HG03135 (cell line): Measurements from ENCODE around the gene HES3.

Source experiments
- ATAC-seq: cut with Tn5 transposase; IDR thresholded peaks from one replicate; pipeline ENCODE4 v1.9.1; 2021; ENCODE audit warnings: mild to moderate bottlenecking, moderate library complexity; ENCODE audit not compliant: unreplicated experiment

The HES3 gene

DNA sequence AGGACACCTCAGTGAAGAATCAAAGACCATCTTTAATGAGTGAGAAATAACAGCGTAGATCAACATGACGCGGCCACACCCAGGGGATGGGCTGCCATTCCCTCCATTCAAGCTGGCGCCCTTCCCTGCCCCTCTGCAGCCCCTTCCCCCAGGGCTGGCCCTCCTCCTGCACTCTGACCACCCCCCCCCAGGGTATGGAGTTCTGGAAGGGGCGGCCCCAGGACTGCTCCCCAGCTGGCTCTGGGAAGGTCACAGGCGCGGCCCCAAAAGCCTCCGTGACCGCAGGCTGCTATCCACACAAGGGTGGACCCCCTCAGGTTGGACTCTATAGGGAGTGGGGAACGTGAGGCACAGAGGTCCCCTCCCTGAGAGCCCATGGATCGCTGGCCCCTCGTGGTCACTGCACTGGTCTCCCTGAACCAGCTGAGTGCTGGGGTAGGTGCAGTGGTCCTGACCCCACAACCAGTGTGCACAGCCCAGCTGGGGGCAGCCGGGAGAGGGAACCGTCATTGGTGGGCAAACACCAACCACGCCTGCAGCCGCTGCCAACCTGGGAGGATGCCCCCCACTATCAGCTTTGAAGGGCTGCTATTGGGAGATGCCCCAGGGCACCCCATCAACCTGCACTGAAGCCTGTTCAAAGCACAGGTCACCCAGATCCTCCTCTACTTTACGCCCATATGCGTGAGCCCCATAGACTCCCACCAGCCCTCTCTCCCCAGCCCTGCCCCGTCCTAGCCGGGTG, 33.0 kb downstream of the HES3 start:
- ATAC-seq, result no peak

- ATAC-seq, result no peak
These were observed 34.3 kb downstream of the HES3 start for GRCh38 chr1:6278263-6278662.

DNA sequence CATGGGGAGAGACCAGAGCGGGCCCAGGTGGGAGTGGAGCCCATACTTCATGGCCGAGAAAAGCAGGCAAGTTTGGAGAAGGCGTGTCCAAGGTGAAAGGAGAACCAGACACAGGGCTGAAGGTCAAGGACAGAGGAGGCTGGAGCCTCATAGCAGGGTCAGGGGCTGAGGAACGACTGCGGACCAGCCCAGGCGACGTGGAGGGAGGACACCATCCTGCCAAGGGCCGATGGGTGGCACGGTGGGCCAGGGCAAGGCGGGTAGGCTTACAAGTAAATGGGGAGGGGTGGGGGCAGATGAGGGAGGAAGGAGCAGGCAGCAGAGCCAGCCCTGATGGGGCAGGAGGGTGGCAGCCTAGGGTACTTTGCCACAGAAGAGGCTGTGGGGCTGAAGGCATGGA, 35.1 kb downstream of the HES3 start:
- ATAC-seq, result no peak

GRCh38 chr1:6279613-6280383, 35.8 kb downstream of the HES3 start:
- no peak for ATAC-seq

GRCh38 chr1:6280761-6281451, 36.9 kb downstream of the HES3 start:
- no peak for ATAC-seq

DNA sequence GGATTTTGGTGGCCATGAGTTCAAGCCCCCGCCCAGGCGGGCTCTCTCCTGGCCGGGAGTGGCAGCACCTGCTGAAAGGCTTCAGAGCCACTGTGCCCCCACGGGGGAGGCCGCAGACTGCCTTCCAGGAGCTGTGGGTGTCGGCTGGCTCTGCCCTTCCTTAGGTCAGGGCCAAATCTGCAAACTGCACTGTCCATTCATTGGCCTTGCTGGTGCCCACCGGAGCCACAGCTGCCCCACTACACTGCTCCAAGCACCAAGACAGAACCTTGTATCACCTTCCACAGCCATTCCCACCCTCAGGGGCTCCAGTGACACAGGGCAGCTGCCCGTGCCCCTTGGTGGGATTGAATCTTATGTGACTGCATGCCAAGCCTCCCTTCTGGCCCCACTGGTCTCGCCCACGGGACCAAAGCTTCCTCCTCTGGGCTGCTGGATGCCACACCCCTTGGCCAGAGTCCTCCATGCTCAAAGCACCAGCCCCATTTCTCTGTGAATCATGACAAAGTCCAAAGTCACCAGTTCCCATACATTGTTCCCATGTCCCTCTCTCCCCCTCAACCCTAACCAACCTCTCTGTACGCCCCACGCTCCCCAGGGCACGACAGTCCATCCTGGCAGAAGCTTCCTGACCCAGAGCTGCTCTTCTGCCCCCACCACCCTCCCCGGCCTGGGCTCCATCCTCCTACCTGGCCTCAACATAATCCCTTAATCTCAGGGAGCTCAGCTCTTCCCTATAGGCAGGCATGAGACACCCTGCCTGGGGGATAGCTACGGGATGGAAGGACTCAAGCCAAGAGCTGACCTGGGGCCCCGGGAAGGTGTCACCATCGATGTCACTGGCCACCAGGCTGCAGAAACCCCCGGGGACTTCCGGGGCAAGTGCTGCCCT, 37.8 kb downstream of the HES3 start:
- ATAC-seq, result no peak

DNA sequence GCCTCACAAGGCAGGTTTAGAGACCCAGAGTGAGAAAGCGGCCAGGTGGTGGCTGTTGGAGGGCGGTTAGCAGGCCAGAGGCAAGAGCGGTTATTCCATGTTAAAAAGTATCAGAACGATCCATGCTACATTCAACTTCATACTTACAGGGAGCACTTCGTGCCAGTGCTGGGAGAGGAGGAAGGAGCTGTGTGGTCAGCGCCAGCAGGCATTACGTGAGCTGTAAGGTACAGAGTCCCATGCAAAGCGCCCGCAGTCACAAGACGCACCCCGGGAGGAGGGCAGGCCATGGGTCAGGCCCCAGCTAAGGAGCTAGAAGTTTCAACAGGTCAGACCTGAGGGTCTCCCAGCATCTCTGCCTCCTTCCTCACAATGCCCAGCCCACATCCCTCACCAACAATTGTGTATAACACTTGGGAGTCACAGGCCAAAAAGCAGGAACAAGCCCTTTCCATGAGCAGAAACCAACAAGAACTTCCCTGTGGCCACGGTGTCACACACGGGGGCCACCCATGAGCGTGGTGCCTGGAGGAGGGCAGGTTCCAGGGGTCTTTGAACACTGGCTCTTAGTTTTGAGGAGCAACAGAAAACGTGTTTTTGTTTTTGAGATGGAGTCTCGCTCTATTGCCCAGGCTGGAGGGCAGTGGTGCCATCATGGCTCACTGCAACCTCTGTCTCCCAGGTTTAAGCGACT, 38.7 kb downstream of the HES3 start:
- no peak for ATAC-seq

DNA sequence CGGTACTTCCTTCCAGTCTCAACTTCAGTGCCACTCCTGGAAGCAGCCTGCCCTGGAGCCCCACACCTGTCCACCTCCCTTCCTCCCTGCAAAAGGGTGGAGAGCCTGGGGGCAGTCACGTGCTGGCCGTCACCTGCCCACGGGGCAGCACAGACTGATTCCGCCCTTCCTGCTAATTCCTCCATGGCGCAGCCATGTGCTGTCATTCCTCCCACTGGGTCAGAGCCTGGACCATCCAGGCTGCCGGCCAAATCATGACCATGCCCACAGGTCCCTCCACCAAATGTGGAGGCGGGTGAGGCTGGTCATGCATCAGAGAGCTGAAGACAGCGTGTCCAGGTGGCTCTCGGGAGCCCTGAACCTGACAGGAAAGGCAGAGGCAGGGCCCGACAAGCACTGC, 41.4 kb downstream of the HES3 start:
- no peak for ATAC-seq

GRCh38 chr1:6286266-6286665, 42.3 kb downstream of the HES3 start:
- ATAC-seq, result no peak

GRCh38 chr1:6287029-6287428, 43.0 kb downstream of the HES3 start:
- ATAC-seq, result no peak

DNA sequence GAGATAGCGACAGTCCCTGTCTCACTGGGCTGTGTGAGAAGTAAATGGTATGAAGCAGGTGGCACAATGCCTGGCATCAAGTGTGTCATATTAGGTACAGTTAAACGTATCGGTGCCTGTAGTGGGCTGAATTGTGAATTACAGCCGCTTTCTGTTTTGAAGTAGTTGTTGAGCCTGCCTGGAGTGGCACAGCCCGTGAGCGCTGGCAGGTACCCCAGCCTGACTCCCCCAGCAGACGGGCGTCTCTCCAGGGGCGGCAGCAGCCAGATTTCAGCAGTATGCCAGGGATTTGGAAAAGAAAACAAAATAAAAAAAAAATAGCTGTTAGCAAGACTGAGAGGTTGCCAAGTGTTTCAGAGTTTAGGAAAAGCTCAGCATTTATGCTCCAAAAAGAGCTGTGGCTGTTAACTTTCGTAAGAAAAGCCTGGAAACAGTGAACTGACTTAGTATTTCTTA, 43.5 kb downstream of the HES3 start:
- no peak for ATAC-seq

DNA sequence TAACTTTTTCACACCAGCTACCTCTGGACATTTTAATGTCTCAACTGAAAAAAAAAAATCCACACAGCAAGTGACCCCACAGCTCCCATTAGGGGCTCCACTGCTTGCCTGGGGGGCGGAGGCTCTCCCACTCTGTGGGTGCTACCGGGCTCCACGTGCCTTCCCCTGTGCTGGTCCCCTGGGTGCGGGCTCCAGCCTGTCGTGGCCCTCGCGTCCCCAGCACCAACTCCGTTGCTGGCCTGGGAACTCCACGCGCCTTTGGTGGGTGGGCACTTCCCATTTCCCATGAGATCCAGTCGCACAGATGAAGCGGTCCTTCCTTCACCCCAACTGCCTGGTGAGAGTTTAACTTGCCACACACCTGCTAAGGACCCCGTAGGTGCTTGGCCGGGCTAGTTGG, 44.0 kb downstream of the HES3 start:
- ATAC-seq, result no peak

- ATAC-seq, result no peak
These were observed 44.7 kb downstream of the HES3 start for GRCh38 chr1:6288665-6289064.

DNA sequence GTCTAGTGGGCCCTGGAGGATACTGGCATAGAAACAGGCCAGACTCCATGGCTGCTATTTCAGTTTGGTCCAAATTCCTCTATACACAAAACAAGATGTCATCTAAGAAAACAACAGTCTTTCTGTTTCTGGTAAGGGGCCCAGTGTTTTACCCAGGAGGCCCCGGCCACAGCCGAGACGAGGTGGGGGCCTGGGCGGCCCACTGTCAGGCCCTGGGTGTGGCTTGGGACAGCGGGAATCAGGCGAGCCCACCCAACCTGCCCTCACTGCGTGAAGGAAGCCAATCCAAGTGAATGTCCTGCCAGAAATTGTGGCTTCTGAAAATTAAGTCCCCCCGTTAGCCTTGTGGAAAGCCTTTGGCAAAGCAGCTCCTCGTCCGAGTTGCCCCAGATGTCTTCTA, 48.1 kb downstream of the HES3 start:
- no peak for ATAC-seq

DNA sequence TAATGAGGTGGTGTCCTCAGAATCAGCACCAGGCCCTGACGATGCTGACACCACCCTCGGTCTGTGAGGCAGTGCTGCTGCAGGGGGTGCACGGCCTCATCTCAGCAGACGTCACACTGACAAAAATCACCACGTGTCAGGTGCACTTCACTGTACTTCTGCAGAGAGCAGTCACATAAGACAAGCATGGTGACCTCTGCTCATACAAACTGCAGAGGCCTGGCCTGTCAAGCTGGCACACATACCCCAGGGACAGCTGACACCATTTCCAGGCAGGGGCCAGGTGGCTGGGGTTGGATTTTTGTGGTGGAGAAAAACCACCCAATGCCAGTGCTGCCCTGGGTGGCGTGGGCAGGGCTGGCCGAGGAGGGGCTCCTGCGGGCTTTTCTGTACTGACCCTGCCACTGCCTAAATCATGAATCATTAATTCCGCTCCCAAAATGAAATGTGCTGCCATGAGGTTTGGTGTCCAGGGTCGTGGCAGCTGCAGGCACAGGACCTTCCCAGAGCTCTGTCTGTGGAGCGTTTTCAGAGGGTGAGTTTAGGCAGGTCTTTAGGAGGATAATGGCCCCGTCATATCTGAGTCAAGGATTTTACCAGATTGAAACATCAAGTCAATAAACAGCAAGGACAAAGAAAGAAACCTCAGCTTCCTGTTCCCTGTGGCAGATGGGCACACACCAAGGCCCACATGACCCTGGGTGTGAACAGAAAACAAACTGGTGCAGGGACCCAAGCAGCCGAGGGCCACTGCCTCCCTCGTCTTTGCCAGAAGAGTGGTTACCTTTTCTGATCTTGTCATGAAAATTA, 50.3 kb downstream of the HES3 start:
- no peak for ATAC-seq

DNA sequence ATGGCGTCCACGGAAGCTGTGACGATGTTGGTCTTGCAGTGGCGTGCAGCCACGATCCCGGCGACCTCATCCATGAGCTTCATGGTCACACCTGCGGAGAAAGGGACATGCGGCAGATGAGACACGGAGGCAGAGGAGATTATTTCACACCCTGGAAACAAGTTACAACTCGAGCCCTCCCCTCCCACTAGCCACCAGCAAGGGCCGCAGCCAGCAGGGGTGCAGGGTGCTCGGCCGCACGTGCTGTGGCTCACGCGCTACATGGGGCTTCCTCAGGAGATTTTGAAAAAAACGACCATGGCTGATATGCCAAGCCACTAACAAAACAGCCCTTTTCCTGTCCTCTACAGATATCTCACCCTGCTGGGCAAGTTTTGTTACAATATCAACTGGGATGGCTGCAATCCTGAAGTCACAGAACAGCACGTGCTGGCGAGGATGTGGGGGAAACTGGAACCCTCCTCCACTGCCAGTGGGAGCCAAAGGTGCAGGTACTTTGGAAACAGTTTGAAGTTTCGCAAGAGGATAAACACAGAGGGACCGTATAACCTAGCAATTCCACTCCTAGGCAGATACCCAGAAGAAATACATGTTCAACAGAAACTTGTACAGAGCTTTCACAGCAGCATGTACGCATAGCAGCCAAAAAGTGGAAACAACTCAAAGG, 51.0 kb downstream of the HES3 start:
- ATAC-seq, result no peak
